ENCODE results near the gene ATG7. TPM values are rescaled to one million over a fixed set of nuclear protein-coding genes. Genes with fewer than 3 reads are reported as not detected.
A peak's percentile ranks its signal among the peaks of the same experiment; 100 is the strongest.

Gene ATG7
- total RNA-seq, 4 donors from 2014 or later: 54.8 to 126 (median 100) TPM

- no peak for DNase-seq
- Histone ChIP-seq H3K27ac (no peak overlapping the region), H3K36me3 (no peaks in the 10 kb centered on the region), H3K9me3 (no peaks in the 10 kb centered on the region), H3K27me3 (no peaks in the 10 kb centered on the region), H3K4me1 (no peaks in the 10 kb centered on the region), H3K4me3 (no peak overlapping the region)
- TF ChIP-seq POLR2A (IDR thresholded peaks at IDR 0.05): no peak
- TF ChIP-seq, protein P1, sequence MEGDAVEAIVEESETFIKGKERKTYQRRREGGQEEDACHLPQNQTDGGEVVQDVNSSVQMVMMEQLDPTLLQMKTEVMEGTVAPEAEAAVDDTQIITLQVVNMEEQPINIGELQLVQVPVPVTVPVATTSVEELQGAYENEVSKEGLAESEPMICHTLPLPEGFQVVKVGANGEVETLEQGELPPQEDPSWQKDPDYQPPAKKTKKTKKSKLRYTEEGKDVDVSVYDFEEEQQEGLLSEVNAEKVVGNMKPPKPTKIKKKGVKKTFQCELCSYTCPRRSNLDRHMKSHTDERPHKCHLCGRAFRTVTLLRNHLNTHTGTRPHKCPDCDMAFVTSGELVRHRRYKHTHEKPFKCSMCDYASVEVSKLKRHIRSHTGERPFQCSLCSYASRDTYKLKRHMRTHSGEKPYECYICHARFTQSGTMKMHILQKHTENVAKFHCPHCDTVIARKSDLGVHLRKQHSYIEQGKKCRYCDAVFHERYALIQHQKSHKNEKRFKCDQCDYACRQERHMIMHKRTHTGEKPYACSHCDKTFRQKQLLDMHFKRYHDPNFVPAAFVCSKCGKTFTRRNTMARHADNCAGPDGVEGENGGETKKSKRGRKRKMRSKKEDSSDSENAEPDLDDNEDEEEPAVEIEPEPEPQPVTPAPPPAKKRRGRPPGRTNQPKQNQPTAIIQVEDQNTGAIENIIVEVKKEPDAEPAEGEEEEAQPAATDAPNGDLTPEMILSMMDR (IDR thresholded peaks at IDR 0.05): no peak
- intact Hi-C loops (cut with DNase I; ENCODE audit: low total_unique reads): no loop called here
Measured at GRCh38 chr3:11362600-11362999, 90.4 kb downstream of the ATG7 start.

GRCh38 chr3:11363715-11364114, 91.5 kb downstream of the ATG7 start:
- no peaks in the 10 kb centered on the region for H3K36me3 ChIP-seq

GRCh38 chr3:11364181-11364580, 92.0 kb downstream of the ATG7 start:
- Histone ChIP-seq H3K36me3 (no peaks in the 10 kb centered on the region), H3K4me1 (no peaks in the 10 kb centered on the region), H3K4me3 (no peak overlapping the region), H3K27ac (no peak overlapping the region), H3K9me3 (no peaks in the 10 kb centered on the region), H3K27me3 (no peaks in the 10 kb centered on the region)
- intact Hi-C loops (cut with DNase I; ENCODE audit: low total_unique reads): no loop called here
- no peak for DNase-seq
- TF ChIP-seq, protein P1 (IDR thresholded peaks at IDR 0.05): no peak
- TF ChIP-seq POLR2A (IDR thresholded peaks at IDR 0.05): no peak

More at GRCh38 chr3:11363715-11364114, 91.5 kb downstream of the ATG7 start:
- no peak for DNase-seq
- Histone ChIP-seq H3K4me3 (no peak overlapping the region), H3K9me3 (no peaks in the 10 kb centered on the region), H3K27me3 (no peaks in the 10 kb centered on the region), H3K27ac (no peak overlapping the region), H3K4me1 (no peaks in the 10 kb centered on the region)
- intact Hi-C loops (cut with DNase I; ENCODE audit: low total_unique reads): no loop called here
- TF ChIP-seq, protein P1 (IDR thresholded peaks at IDR 0.05): no peak
- TF ChIP-seq POLR2A (IDR thresholded peaks at IDR 0.05): no peak

- H3K27me3 ChIP-seq: no peaks in the 10 kb centered on the region
- peak; percentile 62 to 64 for DNase-seq
- intact Hi-C loops (cut with DNase I; ENCODE audit: low total_unique reads): no loop called here
Measured at GRCh38 chr3:11367143-11367693, 95.0 kb downstream of the ATG7 start.

DNA sequence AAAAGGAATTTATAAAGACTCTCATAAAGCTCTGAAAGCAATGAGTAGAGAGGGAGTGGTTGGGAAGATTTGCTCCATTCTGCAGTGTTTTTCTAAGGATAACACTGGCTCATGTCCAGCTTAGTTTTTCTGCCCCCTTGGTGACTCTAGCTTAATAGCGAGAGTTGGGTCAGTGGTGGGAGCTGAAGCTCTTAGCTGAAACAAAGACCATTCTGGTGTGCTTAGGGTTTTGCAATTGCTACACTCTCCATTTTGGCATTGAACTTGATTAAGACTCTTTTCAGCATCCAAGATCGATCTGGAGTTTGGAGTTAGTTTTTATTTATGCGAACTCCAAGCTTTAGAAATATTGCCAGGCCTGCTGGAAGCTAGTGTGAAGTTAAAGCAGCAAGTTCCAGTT, 98.0 kb downstream of the ATG7 start:
- DNase-seq: no peak
- Histone ChIP-seq H3K27ac (no peak overlapping the region), H3K9me3 (no peaks in the 10 kb centered on the region), H3K36me3 (no peaks in the 10 kb centered on the region), H3K4me3 (no peak overlapping the region), H3K4me1 (no peaks in the 10 kb centered on the region), H3K27me3 (no peaks in the 10 kb centered on the region)
- intact Hi-C loops (cut with DNase I; ENCODE audit: low total_unique reads): loop anchor here (10.0 kb wide), 1 partner anchor 435 kb away; no protein-coding TSS in a partner anchor
- TF ChIP-seq, protein P1 (IDR thresholded peaks at IDR 0.05): no peak
- no peak for TF ChIP-seq POLR2A (IDR thresholded peaks at IDR 0.05)

More at GRCh38 chr3:11367143-11367693, 95.0 kb downstream of the ATG7 start:
- TF ChIP-seq POLR2A (IDR thresholded peaks at IDR 0.05): no peak
- TF ChIP-seq, protein P1 (IDR thresholded peaks at IDR 0.05): no peak
- no peaks in the 10 kb centered on the region for H3K9me3 ChIP-seq
- no peaks in the 10 kb centered on the region for H3K36me3 ChIP-seq
- peak overlapping the region; percentile 62 to 79 for H3K27ac ChIP-seq
- no peaks in the 10 kb centered on the region for H3K4me1 ChIP-seq
- no peak overlapping the region for H3K4me3 ChIP-seq

All from uterus (tissue), 4 donors.